ENCODE results near the gene AKNAD1.

The AKNAD1 gene

DNA sequence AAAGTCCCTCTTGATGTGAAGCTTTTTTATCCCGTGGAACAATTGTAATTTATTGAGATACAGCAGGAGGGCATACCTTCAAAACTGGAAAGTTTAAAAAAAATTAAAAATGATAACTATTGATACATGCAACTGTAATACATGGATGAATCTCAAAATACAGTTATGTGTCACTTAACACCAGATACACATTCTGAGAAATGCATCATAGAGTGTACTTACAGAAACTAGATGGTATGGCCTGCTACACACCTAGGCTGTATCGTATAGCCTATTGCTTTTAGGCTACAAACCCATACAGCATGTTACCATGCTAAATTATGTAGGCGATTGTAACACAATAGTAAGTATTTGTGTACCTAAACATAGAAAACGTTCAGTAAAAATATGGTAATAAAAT lies 7.1 kb upstream of the AKNAD1 start:
- DNase-seq: no peak

- no peak for DNase-seq
Measured at GRCh38 chr1:108862698-108863477, 6.0 kb upstream of the AKNAD1 start.

DNA sequence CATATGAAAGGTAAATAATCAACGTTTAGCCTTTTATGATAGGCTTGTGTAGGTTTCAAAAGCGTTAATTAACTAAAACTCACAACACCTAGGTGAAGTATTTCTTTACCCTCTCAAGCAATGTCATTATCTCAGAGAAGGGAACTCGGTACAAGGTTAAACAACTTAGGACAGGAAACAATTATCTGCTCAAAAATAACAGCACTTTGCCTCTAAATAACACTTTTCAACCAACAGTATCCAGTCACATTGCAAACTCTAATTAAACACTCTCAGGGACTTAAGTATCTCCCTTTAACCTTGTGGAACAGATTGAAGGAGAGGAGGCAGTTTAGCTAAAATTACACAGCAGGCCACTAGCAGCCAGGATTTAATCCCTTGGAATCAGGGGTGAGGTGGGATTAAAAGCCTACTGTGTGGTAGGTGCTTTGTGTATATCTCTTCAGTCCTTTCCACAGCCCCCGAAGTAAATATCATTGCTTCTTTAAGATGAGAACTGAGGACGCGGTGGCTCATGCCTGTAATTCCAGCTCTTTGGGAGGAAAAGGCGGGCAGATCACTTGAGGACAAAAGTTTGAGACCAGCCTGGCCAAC lies 5.2 kb upstream of the AKNAD1 start:
- no peak for DNase-seq

DNA sequence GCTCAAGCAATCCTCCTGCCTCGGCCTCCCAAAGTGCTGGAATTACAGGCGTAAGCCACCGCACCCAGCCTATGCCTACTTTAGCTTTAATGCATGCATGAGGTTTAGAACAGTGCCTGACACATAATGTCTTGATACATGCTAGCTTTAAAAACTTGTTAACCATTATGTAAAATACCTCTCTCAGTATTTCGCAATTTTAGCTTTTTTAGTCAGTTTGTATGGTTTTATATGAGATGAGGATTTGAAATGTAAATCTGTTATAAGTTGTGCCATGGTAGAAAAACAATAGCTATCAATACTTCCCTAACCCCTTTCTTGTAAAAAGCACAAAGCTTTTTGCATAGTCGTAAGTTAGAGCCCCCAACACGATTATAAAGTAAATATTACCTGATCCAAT lies 4.7 kb upstream of the AKNAD1 start:
- DNase-seq: no peak

- no peak for DNase-seq
Measured at GRCh38 chr1:108860190-108860907, 3.5 kb upstream of the AKNAD1 start.

- DNase-seq: peak; percentile 34
Measured at GRCh38 chr1:108858230-108858950, 1.5 kb upstream of the AKNAD1 start.

GRCh38 chr1:108854221-108855019 lies 2.5 kb downstream of the AKNAD1 start:
- DNase-seq: peak; percentile 77

DNA sequence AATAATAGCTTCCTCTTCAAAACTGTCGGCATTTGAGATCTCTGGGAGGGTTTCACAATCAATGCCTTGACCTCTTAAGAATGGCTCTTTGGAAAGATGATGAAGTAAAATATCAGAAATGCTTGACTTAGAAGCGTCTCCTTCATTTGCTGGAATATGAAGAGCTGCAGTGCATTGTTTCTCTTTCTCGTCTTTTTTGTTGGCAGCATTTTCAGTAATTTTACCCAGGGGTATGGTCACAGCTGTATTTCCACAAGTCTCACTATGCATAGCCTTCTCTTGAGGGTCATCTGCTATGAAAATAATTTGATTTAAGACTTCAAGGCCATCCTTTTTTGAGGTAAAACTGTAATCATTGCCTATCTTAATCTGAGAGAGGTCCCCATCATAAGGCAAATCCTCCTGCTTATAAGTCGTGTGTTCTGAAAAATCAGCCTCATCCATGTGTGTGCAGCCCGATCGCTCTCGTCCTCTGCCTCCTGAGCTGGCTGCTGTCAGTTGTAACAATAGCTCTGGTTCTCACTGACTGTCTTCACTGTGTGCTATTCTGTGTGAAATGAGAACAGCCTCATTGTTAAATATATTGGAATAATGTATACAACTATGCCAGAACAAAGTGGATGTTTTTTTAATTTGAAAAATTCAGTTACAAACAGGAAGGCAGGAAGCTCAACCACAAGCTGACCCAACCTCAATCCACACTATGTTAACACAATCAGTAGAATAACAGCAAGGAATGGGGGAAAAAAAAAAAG lies 4.5 kb downstream of the AKNAD1 start:
- no peak for DNase-seq

GRCh38 chr1:108851567-108851966 lies 5.3 kb downstream of the AKNAD1 start:
- DNase-seq: no peak

GRCh38 chr1:108850929-108851328 lies 6.0 kb downstream of the AKNAD1 start:
- DNase-seq: no peak

DNA sequence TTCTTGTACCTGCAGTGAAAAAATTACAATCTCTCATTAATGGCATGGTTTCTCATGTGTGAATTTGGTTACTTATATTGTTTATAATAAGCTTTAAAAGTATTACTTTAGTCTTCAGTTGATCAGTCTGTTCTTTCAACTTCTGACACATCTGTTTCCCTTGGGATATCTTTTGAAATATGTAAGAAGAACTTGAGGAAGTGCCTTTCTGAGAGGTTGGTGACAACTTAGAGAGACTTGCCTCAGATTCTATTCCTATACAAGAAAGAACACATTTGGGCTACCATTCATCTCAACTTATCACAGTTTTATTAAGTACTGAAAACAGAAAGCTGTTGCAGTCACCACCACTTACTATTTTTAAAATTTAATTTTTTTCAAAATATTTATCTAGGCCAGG lies 8.1 kb downstream of the AKNAD1 start:
- no peak for DNase-seq

- DNase-seq: no peak
Measured at GRCh38 chr1:108847494-108847893, 9.4 kb downstream of the AKNAD1 start.

GRCh38 chr1:108845991-108846390 lies 10.9 kb downstream of the AKNAD1 start:
- DNase-seq: no peak

DNA sequence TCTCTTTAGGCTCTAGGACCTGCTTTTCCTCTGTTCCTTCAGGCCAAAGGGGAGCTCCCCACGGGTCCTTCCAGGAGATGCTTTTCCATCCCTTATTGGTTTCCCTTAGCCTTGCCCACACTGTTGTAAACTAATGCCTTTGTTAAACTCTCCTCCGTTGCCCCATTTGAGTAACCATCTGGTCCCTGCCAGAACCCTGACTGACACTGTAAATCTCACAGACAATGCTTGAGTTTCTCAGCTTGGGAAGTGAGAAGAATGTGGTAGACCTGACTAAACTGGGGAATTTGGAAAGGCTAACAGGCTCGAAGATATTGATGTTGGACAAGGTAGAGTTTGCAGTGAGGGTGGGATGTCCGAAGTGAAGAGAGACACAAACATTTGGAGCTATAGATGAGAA lies 11.4 kb downstream of the AKNAD1 start:
- no peak for DNase-seq

GRCh38 chr1:108843390-108844137 lies 13.3 kb downstream of the AKNAD1 start:
- DNase-seq: peak; percentile 21

- DNase-seq: no peak
Measured at GRCh38 chr1:108842525-108843181, 14.2 kb downstream of the AKNAD1 start.

DNA sequence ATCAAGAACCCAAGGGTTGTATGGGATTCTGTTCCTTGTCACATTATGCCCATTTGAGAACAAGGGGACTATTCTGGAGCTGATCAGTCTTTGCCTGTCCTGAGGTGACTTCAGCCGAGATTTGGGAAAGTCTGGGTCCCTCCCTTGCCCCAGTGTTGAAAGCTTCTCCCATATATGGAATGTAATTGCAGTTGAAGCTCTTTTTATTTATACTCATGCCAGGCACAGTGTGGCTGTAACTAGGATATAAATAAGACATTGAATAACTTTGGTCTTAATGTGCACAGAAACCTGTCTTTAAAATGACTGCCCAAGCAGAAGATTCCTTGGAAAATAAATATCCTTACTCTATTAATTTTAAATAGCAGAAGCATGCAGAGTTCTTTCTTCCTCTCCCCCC lies 15.2 kb downstream of the AKNAD1 start:
- DNase-seq: no peak

GRCh38 chr1:108832929-108833328 lies 24.0 kb downstream of the AKNAD1 start:
- no peak for DNase-seq

GRCh38 chr1:108831225-108831624 lies 25.7 kb downstream of the AKNAD1 start:
- peak; percentile 48 for DNase-seq
